Neural cell (in vitro differentiated cells): Measurements from ENCODE around the gene PPM1H. TPM values are rescaled to one million over a fixed set of nuclear protein-coding genes. Genes with fewer than 3 reads are reported as not detected.

Experiments
- H2AFZ ChIP-seq: fragments of 200-600, 300-800 bp; sonication (generic), shearing (Covaris generic); 2 replicates; pipeline ENCODE4 v1.6.0; 2014; ENCODE audit warnings: low read depth, mild to moderate bottlenecking, antibody characterized with exemption, low read length, moderate library complexity
- H3F3A ChIP-seq: fragments of 200-600 bp; shearing (Covaris generic); 2 replicates; pipeline ENCODE4 v1.6.1; 2016; ENCODE audit warnings: mild to moderate bottlenecking, moderate library complexity, mixed read lengths, antibody characterized with exemption, low read length; ENCODE audit not compliant: insufficient read depth, poor library complexity, severe bottlenecking
- H3K27ac ChIP-seq: fragments of 200-600, 300-800 bp; sonication (generic), shearing (Covaris generic); 2 replicates; pipeline ENCODE4 v1.5.1; 2014; ENCODE audit warnings: mild to moderate bottlenecking, low read length, moderate library complexity
- H3K27me3 ChIP-seq: fragments of 300-800, 200-600 bp; sonication (generic), shearing (Covaris generic); 2 replicates; pipeline ENCODE4 v1.6.0; 2014; ENCODE audit warnings: mild to moderate bottlenecking, low read depth, low read length, moderate library complexity; ENCODE audit not compliant: insufficient read depth
- H3K36me3 ChIP-seq: fragments of 300-800, 200-600 bp; sonication (generic), shearing (Covaris generic); 2 replicates; pipeline ENCODE4 v1.5.1; 2014; ENCODE audit warnings: mild to moderate bottlenecking, antibody characterized with exemption, low read length, moderate library complexity; ENCODE audit not compliant: insufficient read depth
- H3K4me2 ChIP-seq: fragments of 300-800, 200-600 bp; sonication (generic), shearing (Covaris generic); 2 replicates; pipeline ENCODE4 v1.6.0; 2014; ENCODE audit warnings: mild to moderate bottlenecking, low read length
- H3K4me3 ChIP-seq: fragments of 300-800, 200-600 bp; sonication (generic), shearing (Covaris generic); 2 replicates; pipeline ENCODE4 v1.5.1; 2014; ENCODE audit warnings: mild to moderate bottlenecking, low read length, moderate library complexity
- H3K79me2 ChIP-seq: fragments of 200-600 bp; shearing (Covaris generic); replicated peaks from 2 replicates; pipeline ENCODE4 v1.6.0; 2014; ENCODE audit warnings: mild to moderate bottlenecking, low read length, moderate library complexity; ENCODE audit not compliant: insufficient read depth
- H3K9ac ChIP-seq: fragments of 300-800, 200-600 bp; sonication (generic), shearing (Covaris generic); 2 replicates; pipeline ENCODE4 v1.6.1; 2016; ENCODE audit warnings: mild to moderate bottlenecking, low read length, mixed read lengths
- H3K9me2 ChIP-seq: fragments of 200-600 bp; shearing (Covaris generic); 2 replicates; pipeline ENCODE4 v1.6.1; 2016; ENCODE audit warnings: mild to moderate bottlenecking, low read length, mixed read lengths; ENCODE audit not compliant: insufficient read depth
- H3K9me3 ChIP-seq: fragments of 200-600, 300-800 bp; sonication (generic), shearing (Covaris generic); 2 replicates; pipeline ENCODE4 v1.6.1; 2016; ENCODE audit warnings: mild to moderate bottlenecking, mixed run types, low read length, moderate library complexity, mixed read lengths
- H4K20me1 ChIP-seq: fragments of 200-600 bp; shearing (Covaris generic); 2 replicates; pipeline ENCODE4 v1.6.1; 2016; ENCODE audit warnings: mild to moderate bottlenecking, mixed run types; ENCODE audit not compliant: insufficient read depth
- EP300 ChIP-seq: fragments of 450-650 bp; conservative IDR thresholded peaks from 2 replicates; pipeline ENCODE4 v1.6.1; 2014; ENCODE audit warnings: antibody characterized with exemption, mild to moderate bottlenecking, moderate library complexity; ENCODE audit not compliant: poor library complexity, severe bottlenecking
- EZH2 ChIP-seq: fragments of 200-600, 300-800 bp; shearing (Covaris generic), sonication (generic); IDR thresholded peaks from 2 replicates; pipeline ENCODE4 v1.6.1; 2014; ENCODE audit warnings: antibody characterized with exemption, low read length, borderline replicate concordance, mild to moderate bottlenecking; ENCODE audit not compliant: insufficient read depth, poor library complexity, severe bottlenecking
- MXI1 ChIP-seq: fragments of 450-650 bp; conservative IDR thresholded peaks from 2 replicates; pipeline ENCODE4 v1.6.1; 2014; ENCODE audit warnings: antibody characterized with exemption, mild to moderate bottlenecking; ENCODE audit not compliant: poor library complexity, severe bottlenecking
- POLR2AphosphoS5 ChIP-seq: IDR thresholded peaks from 2 replicates; pipeline ENCODE4 v1.6.1; 2012
- RAD21 ChIP-seq: fragments of 450-650 bp; conservative IDR thresholded peaks from 2 replicates; pipeline ENCODE4 v1.6.1; 2014; ENCODE audit warnings: antibody characterized with exemption, mild to moderate bottlenecking, moderate library complexity
- SMC3 ChIP-seq: fragments of 450-650 bp; conservative IDR thresholded peaks from 2 replicates; pipeline ENCODE4 v1.6.1; 2014; ENCODE audit warnings: antibody characterized with exemption, mild to moderate bottlenecking, moderate library complexity; ENCODE audit not compliant: poor library complexity
- TAF1 ChIP-seq: IDR thresholded peaks from 2 replicates; pipeline ENCODE4 v1.6.1; 2012; ENCODE audit warnings: low read depth
- polyA plus RNA-seq: library from polyadenylated mRNA; depleted of rRNA; stranded (reverse); fragments of >200 nt; gene quantifications from 2 replicates; pipeline ENCODE4 v1.2.3, GENCODE V29; 2014
- TF ChIP-seq, protein P1 (sequence below): IDR thresholded peaks from 2 replicates; pipeline ENCODE4 v1.6.1; 2012; ENCODE audit warnings: borderline replicate concordance
- TF ChIP-seq, protein P2 (sequence below): fragments of 450-650 bp; IDR thresholded peaks from 2 replicates; pipeline ENCODE4 v1.5.1; 2014; ENCODE audit warnings: antibody characterized with exemption, mild to moderate bottlenecking, moderate library complexity; ENCODE audit not compliant: poor library complexity, severe bottlenecking

PPM1H gene
- polyA plus RNA-seq, 1 donor from 2014 or later, result 3.9 TPM

DNA sequence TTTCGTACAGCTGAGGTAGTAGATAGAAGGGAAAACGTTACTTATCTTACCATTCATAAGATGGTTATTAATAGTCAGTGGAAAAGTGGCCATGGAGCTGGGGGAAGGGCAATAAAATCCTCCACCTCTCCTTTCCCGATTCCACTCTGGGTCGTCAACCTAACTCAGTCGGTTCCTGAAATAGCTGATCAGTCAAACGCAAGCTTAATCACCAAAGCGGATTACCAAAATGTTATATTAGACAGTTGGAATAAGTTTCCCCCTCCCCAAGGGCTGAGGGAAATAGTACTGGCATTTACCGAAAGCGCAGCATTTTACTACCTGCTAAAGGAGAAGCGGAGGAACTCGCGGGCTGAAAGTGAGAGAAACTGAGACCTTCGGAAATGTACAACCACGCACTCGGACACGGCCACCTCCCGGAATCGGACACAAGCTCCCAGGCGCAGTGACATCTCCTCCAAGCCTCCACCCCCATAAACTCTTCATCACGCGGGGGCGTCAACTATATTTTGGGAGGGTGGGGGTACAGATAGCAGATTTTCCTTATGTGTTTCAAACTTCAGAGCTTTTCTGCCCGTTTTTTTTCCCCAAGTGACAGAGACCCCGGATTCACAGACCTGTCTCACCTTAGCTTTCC is 1.2 kb downstream of the PPM1H start:
- H4K20me1 ChIP-seq, result no peaks in the 10 kb centered on the region
- H3K9me2 ChIP-seq, result no peaks in the 10 kb centered on the region
- no peaks in the 10 kb centered on the region for H3K79me2 ChIP-seq
- peak overlapping the region; percentile 61 for H3K9ac ChIP-seq
- TF ChIP-seq EZH2 (no peak), EP300 (no peak), POLR2AphosphoS5 (no peak), MXI1 (no peak), RAD21 (no peak), TAF1 (no peak), SMC3 (no peak)
- TF ChIP-seq, protein P1, sequence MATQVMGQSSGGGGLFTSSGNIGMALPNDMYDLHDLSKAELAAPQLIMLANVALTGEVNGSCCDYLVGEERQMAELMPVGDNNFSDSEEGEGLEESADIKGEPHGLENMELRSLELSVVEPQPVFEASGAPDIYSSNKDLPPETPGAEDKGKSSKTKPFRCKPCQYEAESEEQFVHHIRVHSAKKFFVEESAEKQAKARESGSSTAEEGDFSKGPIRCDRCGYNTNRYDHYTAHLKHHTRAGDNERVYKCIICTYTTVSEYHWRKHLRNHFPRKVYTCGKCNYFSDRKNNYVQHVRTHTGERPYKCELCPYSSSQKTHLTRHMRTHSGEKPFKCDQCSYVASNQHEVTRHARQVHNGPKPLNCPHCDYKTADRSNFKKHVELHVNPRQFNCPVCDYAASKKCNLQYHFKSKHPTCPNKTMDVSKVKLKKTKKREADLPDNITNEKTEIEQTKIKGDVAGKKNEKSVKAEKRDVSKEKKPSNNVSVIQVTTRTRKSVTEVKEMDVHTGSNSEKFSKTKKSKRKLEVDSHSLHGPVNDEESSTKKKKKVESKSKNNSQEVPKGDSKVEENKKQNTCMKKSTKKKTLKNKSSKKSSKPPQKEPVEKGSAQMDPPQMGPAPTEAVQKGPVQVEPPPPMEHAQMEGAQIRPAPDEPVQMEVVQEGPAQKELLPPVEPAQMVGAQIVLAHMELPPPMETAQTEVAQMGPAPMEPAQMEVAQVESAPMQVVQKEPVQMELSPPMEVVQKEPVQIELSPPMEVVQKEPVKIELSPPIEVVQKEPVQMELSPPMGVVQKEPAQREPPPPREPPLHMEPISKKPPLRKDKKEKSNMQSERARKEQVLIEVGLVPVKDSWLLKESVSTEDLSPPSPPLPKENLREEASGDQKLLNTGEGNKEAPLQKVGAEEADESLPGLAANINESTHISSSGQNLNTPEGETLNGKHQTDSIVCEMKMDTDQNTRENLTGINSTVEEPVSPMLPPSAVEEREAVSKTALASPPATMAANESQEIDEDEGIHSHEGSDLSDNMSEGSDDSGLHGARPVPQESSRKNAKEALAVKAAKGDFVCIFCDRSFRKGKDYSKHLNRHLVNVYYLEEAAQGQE, result no peak
- TF ChIP-seq, protein P2, sequence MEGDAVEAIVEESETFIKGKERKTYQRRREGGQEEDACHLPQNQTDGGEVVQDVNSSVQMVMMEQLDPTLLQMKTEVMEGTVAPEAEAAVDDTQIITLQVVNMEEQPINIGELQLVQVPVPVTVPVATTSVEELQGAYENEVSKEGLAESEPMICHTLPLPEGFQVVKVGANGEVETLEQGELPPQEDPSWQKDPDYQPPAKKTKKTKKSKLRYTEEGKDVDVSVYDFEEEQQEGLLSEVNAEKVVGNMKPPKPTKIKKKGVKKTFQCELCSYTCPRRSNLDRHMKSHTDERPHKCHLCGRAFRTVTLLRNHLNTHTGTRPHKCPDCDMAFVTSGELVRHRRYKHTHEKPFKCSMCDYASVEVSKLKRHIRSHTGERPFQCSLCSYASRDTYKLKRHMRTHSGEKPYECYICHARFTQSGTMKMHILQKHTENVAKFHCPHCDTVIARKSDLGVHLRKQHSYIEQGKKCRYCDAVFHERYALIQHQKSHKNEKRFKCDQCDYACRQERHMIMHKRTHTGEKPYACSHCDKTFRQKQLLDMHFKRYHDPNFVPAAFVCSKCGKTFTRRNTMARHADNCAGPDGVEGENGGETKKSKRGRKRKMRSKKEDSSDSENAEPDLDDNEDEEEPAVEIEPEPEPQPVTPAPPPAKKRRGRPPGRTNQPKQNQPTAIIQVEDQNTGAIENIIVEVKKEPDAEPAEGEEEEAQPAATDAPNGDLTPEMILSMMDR, result no peak
- peak overlapping the region; percentile 71 for H3K4me2 ChIP-seq
- no peak overlapping the region for H3K27ac ChIP-seq
- H3K27me3 ChIP-seq, result peaks cover 10% of the 10 kb centered on the region
- H2AFZ ChIP-seq, result peak overlapping the region; percentile 30
- peaks cover 5% of the 10 kb centered on the region for H3F3A ChIP-seq
- H3K4me3 ChIP-seq, result peak overlapping the region; percentile 94
- no peaks in the 10 kb centered on the region for H3K9me3 ChIP-seq
- H3K36me3 ChIP-seq, result no peaks in the 10 kb centered on the region

DNA sequence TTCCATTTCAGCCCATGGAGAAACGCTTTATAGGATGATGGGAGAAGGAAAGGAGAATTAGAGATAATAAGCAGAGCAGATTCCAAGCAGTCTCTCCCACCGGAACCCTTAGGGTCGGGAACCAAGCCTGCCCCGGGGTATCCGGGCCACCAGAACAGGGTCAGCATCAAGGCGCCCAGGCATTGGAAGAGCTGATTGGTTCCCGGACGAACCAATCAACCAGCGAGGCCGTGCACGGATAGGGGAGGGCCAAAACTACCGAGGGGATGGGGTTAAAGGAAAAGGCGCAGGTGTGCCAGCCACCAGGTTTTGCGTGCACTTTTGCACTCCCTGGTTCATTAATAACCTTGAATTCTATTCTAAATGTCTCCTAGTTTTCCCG is 1.7 kb downstream of the PPM1H start:
- Histone ChIP-seq H3K9ac (peak overlapping the region; percentile 34), H3F3A (peaks cover 5% of the 10 kb centered on the region), H3K4me2 (peak overlapping the region; percentile 71), H2AFZ (peak overlapping the region; percentile 43), H3K4me3 (peak overlapping the region; percentile 94), H3K79me2 (no peaks in the 10 kb centered on the region), H3K9me2 (no peaks in the 10 kb centered on the region), H3K36me3 (no peaks in the 10 kb centered on the region), H3K27ac (no peak overlapping the region), H4K20me1 (no peaks in the 10 kb centered on the region), H3K27me3 (peaks cover 10% of the 10 kb centered on the region), H3K9me3 (no peaks in the 10 kb centered on the region)
- TF ChIP-seq, protein P2, result no peak
- TF ChIP-seq, protein P1, result no peak
